Memory B cell (primary cell): Measurements from ENCODE around the gene HNRNPLL.
"Not testable (repeated sequence)": the region's sequence is repeated elsewhere in the genome, so short reads cannot be mapped to it uniquely, and the experiment has no call there.

Experiments
- ATAC-seq: fragments of 150-1000 bp; cut with Tn5 transposase; 2 replicates; pipeline ENCODE4 v1.10.0; 2021; ENCODE audit warnings: low read depth, mild to moderate bottlenecking, moderate library complexity
- DNase-seq, 2 donors: peaks; one replicate each; pipeline ENCODE4 v3.0.0; 2022; ENCODE audit warnings: low spot score in 2 of 2
- H3K27ac Mint-ChIP-seq: one replicate; pipeline ENCODE4 v1.8.0; 2022; ENCODE audit warnings: mild to moderate bottlenecking, moderate library complexity, mixed read lengths
- H3K27me3 Mint-ChIP-seq: one replicate; pipeline ENCODE4 v1.8.0; 2022; ENCODE audit warnings: mixed read lengths
- H3K36me3 Mint-ChIP-seq: one replicate; pipeline ENCODE4 v1.8.0; 2022; ENCODE audit warnings: mild to moderate bottlenecking, mixed read lengths
- H3K4me1 Mint-ChIP-seq: one replicate; pipeline ENCODE4 v1.8.0; 2022; ENCODE audit warnings: mixed read lengths
- H3K4me3 Mint-ChIP-seq: one replicate; pipeline ENCODE4 v1.8.0; 2022; ENCODE audit warnings: mild to moderate bottlenecking, moderate library complexity, mixed read lengths
- H3K9me3 Mint-ChIP-seq: one replicate; pipeline ENCODE4 v1.8.0; 2022; ENCODE audit warnings: mixed read lengths

HNRNPLL gene

DNA sequence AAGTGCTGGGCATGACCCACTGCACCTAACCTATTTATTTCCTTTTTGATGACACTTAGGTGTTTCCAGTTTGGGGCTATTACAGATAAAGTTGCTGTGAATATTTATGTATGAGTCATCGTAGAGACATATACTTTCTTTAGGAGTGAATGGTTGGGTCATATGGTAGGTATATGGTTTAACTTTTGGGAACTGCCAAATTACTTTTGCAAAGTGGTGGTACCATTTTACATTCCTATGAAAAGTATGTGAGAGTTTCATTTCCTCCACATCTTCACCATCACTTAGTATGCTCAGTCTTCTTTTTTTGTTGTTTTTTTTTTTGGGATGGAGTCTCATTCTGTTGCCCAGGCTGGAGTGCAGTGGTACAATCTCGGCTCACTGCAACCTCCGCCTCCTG, 56.1 kb downstream of the HNRNPLL start:
- no peaks in the 10 kb centered on the region for H3K4me1 Mint-ChIP-seq
- ATAC-seq = no peak
- peaks cover 12% of the 10 kb centered on the region for H3K27me3 Mint-ChIP-seq
- peaks cover 1% of the 10 kb centered on the region for H3K9me3 Mint-ChIP-seq
- H3K36me3 Mint-ChIP-seq = no peaks in the 10 kb centered on the region
- DNase-seq = no peak
- no peak overlapping the region for H3K27ac Mint-ChIP-seq
- H3K4me3 Mint-ChIP-seq = no peak overlapping the region

DNA sequence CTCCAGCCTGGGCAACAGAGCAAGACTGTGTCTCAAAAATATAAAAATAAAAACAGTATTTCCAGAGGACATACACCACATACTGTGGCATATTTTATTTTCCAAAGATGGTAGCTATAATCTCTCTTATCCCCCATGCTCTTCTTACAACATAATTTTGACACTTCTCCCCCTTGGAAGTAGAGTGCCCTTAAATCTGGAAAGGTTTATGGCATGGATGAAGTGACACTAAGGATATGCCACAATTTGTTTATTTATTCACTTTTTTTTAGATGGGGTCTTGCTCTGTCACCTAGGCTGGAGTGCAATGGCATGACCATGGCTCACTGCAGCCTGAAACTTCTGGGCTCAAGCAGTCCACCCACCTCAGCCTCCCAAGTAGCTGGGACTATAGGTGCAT, 56.7 kb downstream of the HNRNPLL start:
- Mint-ChIP-seq H3K9me3 (peaks cover 1% of the 10 kb centered on the region), H3K4me1 (no peaks in the 10 kb centered on the region), H3K4me3 (no peak overlapping the region), H3K36me3 (no peaks in the 10 kb centered on the region), H3K27me3 (peaks cover 12% of the 10 kb centered on the region), H3K27ac (no peak overlapping the region)
- no peak for ATAC-seq
- DNase-seq = no peak

DNA sequence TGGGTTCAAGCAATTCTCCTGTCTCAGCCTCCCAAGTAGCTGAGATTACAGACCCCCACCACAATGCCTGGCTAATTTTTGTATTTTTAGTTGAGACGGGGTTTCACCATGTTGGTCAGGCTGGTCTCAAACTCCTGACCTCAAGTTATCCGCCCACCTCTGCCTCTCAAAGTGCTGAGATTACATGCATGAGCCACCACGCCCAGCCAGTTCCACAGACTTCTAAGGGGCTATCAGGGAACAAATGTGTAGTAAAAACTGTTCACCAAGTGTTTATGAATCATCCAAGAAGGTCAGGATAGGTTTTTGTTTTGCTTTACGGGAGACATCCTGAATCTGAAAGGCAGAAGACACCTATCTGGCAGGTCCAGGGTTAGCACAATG, 60.5 kb downstream of the HNRNPLL start:
- not testable (repeated sequence) for H3K9me3 Mint-ChIP-seq, DNase-seq, H3K4me3 Mint-ChIP-seq, H3K4me1 Mint-ChIP-seq, ATAC-seq, H3K27me3 Mint-ChIP-seq, H3K36me3 Mint-ChIP-seq, H3K27ac Mint-ChIP-seq

DNA sequence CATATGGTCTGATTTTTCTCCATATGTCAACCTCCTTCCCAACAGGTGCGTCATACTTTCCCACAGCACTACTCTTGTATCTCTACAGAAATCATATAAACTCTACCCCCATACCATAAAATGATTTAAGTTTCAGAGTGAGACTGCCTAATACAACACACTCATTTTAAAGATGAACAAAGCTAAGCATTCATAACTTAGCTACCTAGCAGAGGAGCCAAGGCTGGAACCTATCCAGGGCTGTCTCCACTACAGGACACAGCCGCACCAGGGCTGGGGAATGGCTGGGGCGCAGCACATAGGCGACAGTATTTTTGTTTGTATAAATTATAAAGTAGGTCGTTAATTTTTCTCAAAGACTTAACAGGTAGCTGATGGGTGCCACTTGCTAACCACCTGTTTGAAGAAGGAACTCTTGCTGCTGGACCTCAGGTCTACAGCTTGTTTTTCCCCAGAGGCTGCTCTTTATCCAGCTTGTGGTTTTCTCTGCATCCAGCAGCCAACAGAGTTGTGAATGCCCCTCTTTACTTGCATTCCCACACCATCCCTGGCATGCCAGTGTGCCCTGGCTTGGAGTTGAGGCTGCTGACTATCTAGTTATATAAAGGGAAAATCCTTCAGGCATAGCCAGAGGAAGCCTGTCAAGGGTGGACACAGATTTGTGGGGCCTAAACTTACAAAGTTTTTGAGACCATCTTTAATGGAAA, 62.0 kb downstream of the HNRNPLL start:
- Mint-ChIP-seq H3K9me3 (no peaks in the 10 kb centered on the region), H3K27me3 (peaks cover 2% of the 10 kb centered on the region), H3K36me3 (no peaks in the 10 kb centered on the region), H3K4me3 (no peak overlapping the region), H3K4me1 (no peaks in the 10 kb centered on the region), H3K27ac (no peak overlapping the region)
- DNase-seq (no peak), ATAC-seq (no peak)

DNA sequence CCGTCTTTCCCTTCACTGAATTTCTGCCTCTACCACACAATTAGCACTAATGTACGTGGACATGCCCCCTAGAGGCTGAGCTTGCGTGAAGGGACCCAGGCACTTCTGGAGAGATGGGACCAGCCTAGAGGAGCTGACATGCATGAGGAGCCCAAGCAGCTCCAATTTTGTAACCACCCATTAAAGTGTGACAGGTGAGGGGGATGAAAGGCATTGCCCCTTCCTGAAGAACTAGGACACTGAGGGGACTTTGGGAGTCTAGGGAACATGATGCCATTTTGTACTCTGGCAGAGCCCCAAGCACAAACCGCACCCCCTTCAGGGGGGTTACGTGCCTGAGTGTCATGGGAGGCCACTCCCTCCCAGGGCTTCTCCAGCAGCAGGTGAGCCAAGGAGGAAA, 63.6 kb downstream of the HNRNPLL start:
- Mint-ChIP-seq H3K9me3 (no peaks in the 10 kb centered on the region), H3K4me3 (no peak overlapping the region), H3K27me3 (peaks cover 2% of the 10 kb centered on the region), H3K4me1 (peaks cover 5% of the 10 kb centered on the region), H3K27ac (peak overlapping the region; percentile 51), H3K36me3 (no peaks in the 10 kb centered on the region)
- ATAC-seq (no peak), DNase-seq (no peak)

DNA sequence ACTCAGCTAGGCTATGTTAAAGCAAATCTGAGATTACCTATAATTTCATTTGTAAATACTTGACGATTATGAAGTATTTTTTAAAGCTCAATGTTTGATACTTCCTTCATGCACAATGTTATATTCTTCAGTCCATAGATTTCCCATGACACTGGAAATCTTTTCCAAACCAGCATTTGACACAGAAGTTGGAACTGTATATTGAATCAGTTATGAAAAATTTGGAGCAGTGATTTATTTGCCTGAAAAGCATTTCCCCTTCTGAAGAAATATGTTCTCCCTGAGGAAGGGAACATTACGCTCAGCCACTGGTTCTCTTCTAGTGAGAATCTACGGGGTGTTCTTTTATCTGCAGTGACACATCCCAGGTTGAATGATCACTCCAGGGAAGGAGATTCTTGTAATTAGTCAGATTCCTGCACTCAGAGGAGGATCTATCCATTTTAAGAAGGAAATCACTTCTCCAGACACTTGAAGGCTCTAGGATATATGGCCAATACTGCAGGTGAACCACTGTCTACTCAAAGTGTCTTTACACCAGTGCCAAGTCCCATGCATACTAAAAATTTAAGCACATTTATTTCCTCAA, 64.7 kb downstream of the HNRNPLL start:
- Mint-ChIP-seq H3K36me3 (no peaks in the 10 kb centered on the region), H3K27ac (no peak overlapping the region), H3K27me3 (peaks cover 2% of the 10 kb centered on the region)

DNA sequence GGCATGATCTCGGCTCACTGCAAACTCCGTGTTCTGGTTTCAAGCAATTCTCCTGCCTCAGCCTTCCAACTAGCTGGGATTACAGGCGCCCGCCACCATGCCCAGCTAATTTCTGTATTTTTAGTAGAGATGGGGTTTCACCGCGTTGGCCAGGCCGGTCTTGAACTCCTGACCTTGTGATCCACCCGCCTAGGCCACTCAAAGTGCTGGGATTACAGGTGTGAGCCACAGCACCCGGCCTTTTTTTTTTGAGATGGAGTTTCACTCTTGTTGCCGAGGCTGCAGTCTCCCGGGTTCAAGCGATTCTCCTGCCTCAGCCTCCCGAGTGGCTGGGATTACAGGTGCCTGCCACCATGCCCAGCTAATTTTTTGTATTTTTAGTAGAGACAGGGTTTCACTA, 65.4 kb downstream of the HNRNPLL start:
- not testable (repeated sequence) for H3K27me3 Mint-ChIP-seq, H3K36me3 Mint-ChIP-seq, H3K4me3 Mint-ChIP-seq, H3K9me3 Mint-ChIP-seq, ATAC-seq, H3K27ac Mint-ChIP-seq, DNase-seq
- H3K4me1 Mint-ChIP-seq = peaks cover 22% of the 10 kb centered on the region

More for the DNA sequence above, 64.7 kb downstream of the HNRNPLL start:
- ATAC-seq (no peak), DNase-seq (no peak)
- Mint-ChIP-seq H3K4me1 (peaks cover 15% of the 10 kb centered on the region), H3K9me3 (no peaks in the 10 kb centered on the region), H3K4me3 (no peak overlapping the region)

DNA sequence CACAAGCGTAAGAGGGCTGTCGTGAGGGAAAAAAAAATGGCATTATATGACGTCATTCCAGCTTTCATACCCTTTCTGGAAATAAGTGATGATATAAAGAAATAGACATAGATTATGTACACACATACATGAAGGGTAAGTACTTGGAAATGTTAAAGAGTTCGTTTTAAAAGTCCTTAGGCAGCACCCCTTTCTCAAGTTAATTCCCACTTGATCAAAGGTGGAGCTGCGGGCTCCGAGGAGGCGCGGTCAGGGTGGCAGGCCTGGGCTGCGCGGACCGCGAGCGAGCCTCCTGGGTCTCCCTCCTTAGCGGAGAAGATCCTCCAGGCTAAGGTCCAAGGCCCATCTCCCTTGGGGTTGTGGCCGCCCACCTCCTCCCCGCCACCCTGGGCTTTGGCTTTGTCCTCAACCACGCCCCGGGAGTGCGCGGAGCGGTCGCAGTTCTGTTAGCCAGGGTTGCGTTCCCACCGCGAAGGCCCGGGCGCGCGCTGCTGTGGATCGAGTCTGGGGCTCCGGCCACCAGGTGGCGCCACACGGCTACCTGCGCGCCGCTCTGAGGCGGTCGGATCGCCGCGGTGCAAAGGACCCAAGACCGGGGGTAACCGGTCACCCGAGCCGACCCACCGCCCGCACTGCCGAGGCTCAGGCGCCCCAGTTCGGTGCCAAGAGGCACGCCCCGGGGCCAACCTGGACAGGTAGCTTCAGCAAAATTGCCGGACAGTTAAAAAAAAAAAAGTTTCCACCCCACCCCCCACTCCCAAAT, 66.8 kb downstream of the HNRNPLL start:
- Mint-ChIP-seq H3K9me3 (no peaks in the 10 kb centered on the region), H3K36me3 (peaks cover 1% of the 10 kb centered on the region), H3K27me3 (peaks cover 2% of the 10 kb centered on the region), H3K27ac (no peak overlapping the region), H3K4me3 (peak overlapping the region; percentile 70), H3K4me1 (peaks cover 23% of the 10 kb centered on the region)
- DNase-seq (peak; percentile 72 to 90), ATAC-seq (peak; percentile 57)

DNA sequence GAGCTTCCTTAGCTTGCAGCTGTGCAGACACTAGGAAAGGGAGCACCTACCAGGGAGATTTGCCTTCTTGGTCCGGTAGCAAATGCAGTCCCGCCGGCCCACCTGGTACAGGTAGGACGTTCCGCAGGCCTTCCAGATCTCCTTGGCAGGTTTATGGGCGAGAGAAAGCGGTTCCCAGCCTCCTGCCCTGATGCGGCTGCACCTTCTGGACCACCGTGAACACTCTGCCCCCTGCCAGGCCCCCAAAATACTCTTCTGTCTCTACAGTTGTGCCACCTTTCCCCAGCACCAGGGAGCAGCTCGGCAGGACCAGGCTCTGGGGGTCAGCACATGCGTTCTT, 67.4 kb downstream of the HNRNPLL start:
- Mint-ChIP-seq H3K27ac (no peak overlapping the region), H3K4me1 (peaks cover 23% of the 10 kb centered on the region), H3K9me3 (no peaks in the 10 kb centered on the region), H3K36me3 (peaks cover 1% of the 10 kb centered on the region), H3K4me3 (peak overlapping the region; percentile 70), H3K27me3 (peaks cover 2% of the 10 kb centered on the region)
- no peak for ATAC-seq
- DNase-seq = no peak

DNA sequence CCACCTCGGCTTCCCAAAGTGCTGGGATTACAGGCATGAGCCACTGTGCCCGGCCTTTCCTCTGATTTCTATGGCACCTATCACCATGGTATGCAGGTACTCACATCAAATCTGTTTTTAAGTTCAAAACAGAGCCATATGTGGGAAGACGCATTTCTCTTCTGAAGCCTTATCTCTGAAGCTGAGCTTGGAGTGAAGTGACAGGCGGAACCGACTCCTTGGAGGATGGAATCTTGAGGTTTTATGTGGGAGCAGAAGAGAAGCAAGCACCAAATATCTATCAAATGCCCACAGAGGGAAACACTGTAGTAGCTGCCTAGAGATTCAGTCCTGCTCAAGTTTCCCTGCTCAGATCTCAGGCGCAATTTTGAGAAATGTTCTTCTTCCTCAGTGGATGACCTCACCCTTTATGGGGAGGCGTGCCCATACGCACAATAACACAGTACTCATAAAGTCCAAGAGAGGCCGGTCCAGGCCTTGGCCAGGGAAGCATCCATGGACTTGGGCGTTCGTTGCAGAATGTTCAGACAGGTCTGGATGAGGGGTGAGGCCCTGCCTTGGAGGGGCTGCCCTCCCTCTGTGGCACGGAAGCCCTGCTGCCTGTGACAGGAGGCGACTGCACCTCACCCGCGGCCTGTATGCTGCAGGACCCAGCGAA, 67.9 kb downstream of the HNRNPLL start:
- Mint-ChIP-seq H3K27ac (no peak overlapping the region), H3K4me3 (no peak overlapping the region), H3K4me1 (peaks cover 23% of the 10 kb centered on the region), H3K9me3 (no peaks in the 10 kb centered on the region), H3K27me3 (peaks cover 2% of the 10 kb centered on the region), H3K36me3 (peaks cover 1% of the 10 kb centered on the region)
- ATAC-seq (no peak), DNase-seq (no peak)

DNA sequence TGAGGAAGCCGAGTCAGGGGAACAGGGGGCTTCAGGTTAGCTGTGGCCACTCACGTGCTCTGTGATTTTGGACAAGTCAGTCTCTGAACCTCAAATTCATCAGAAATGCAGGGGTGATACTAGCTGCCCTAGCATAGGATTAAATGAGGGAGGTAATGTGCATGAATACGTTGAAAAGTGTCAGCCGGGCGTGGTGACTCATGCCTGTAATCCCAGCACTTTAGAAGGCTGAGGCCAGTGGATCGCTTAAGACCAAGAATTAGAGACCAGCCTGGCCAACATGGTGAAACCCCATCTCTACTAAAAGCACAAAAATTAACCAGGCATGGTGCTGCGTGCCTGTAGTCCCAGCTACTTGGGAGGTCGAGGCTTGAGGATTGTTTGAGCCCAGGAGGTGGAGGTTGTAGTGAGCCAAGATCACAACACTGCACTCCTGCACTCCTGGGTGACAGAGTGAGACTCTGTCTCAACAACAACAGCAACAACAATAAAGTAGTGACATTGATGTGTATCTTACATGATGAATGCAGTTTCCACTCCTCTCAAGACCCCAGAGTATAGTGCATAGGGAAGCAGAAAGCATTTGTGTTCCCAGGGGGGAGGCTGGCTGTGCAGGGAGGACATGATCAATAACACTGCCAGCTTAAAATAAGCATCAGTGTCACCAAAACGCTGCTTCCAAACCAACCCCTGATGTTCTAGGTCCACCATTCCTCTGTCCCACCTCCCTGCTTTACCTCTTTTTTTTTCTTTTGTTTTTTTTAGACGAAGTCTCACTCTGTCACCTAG, 68.8 kb downstream of the HNRNPLL start:
- peak overlapping the region; percentile 59 for H3K4me3 Mint-ChIP-seq
- H3K27ac Mint-ChIP-seq = peak overlapping the region; percentile 83
- no peak for ATAC-seq
- H3K9me3 Mint-ChIP-seq = no peaks in the 10 kb centered on the region
- peaks cover 23% of the 10 kb centered on the region for H3K4me1 Mint-ChIP-seq
- peaks cover 1% of the 10 kb centered on the region for H3K36me3 Mint-ChIP-seq
- DNase-seq = no peak
- H3K27me3 Mint-ChIP-seq = peaks cover 4% of the 10 kb centered on the region

DNA sequence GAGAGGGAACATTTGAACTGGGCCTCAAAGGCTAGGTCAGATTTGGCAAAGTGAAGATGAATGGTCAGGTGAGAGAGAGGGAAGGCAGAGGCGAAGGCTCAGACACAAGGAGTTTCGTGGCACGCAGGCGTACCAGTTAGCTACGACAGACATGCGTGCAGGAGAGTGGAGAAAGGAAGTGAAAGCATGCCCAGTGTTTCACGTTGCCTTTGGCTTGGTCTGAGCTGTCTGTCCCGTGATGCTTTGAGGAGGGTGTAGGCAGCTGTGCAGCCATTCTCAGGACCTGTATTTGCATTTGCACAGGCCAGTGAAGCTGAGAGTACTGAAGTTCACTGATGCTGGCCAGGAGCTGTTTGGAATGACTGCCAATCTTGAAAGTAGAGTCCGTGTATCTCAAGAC, 69.5 kb downstream of the HNRNPLL start:
- Mint-ChIP-seq H3K27me3 (peaks cover 3% of the 10 kb centered on the region), H3K4me1 (peaks cover 25% of the 10 kb centered on the region), H3K4me3 (peak overlapping the region; percentile 59), H3K36me3 (peaks cover 1% of the 10 kb centered on the region), H3K9me3 (no peaks in the 10 kb centered on the region), H3K27ac (peak overlapping the region; percentile 83)
- DNase-seq = peak; percentile 55 to 70
- peak; percentile 94 for ATAC-seq

DNA sequence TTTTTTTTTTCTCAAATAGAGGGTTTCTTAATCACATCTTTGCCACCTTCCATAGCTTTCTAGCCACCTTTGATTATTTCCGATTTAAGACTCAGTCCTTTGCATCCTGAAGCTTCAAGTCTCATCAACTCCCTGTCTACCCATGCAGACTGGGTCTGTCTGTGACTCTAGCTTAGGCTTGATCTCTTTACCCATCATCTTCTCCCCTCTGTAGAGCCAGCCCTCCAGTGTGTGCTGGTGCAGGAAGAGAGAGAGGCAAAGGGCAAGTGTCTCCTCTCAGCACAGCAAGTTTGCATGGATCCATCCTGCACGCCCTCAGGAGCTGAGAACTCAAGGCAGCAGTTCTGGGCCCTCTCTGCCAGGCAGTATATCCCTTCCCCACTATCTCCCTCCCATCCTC, 70.4 kb downstream of the HNRNPLL start:
- peaks cover 25% of the 10 kb centered on the region for H3K4me1 Mint-ChIP-seq
- H3K9me3 Mint-ChIP-seq = no peaks in the 10 kb centered on the region
- H3K4me3 Mint-ChIP-seq = no peak overlapping the region
- H3K27ac Mint-ChIP-seq = peak overlapping the region; percentile 83
- H3K36me3 Mint-ChIP-seq = peaks cover 1% of the 10 kb centered on the region
- H3K27me3 Mint-ChIP-seq = peaks cover 3% of the 10 kb centered on the region
- ATAC-seq (no peak), DNase-seq (no peak)
